Cardiac muscle cell (in vitro differentiated cells and primary cell): Measurements from ENCODE around the gene MIER2. TPM values are rescaled to one million over a fixed set of nuclear protein-coding genes. Genes with fewer than 3 reads are reported as not detected.
A peak's percentile ranks its signal among the peaks of the same experiment; 100 is the strongest.

Experiments
- DNase-seq, 2 donors: peaks; one replicate each; pipeline versions ENCODE4 v3.0.0 to v3.0.0-alpha.2; 2010 to 2017; ENCODE audit warnings: low read depth in 1 of 2, low spot score in 1 of 2
- H3K27ac ChIP-seq: fragments of 200-600 bp; sonication (generic); 2 replicates; pipeline ENCODE4 v1.5.1; 2016
- H3K27me3 ChIP-seq: fragments of 200-600 bp; sonication (generic); 2 replicates; pipeline ENCODE4 v1.6.0; 2016; ENCODE audit warnings: control low read depth
- H3K36me3 ChIP-seq: fragments of 200-600 bp; sonication (generic); 2 replicates; pipeline ENCODE4 v1.5.1; 2016; ENCODE audit warnings: control low read depth
- H3K4me1 ChIP-seq: fragments of 200-600 bp; sonication (generic); 2 replicates; pipeline ENCODE4 v1.8.1; 2017; ENCODE audit warnings: low read depth, mild to moderate bottlenecking, mixed run types
- H3K4me3 ChIP-seq: fragments of 200-600 bp; sonication (generic); 2 replicates; pipeline ENCODE4 v1.5.1; 2016; ENCODE audit warnings: mild to moderate bottlenecking
- H3K9me3 ChIP-seq: fragments of 200-600 bp; sonication (generic); 2 replicates; pipeline ENCODE4 v1.5.1; 2017; ENCODE audit warnings: low read depth, mild to moderate bottlenecking, control low read depth
- polyA plus RNA-seq: library from polyadenylated mRNA; unstranded; fragments of >200 nt; fragmentation: Nextera tagmentation; extraction: Ambion mirVana; gene quantifications from 2 replicates; pipeline ENCODE4 v1.2.1, GENCODE V29; 2016
- total RNA-seq: library from RNA; depleted of rRNA; stranded (reverse); fragments of >200 nt; gene quantifications from 2 replicates; pipeline ENCODE4 v1.2.3, GENCODE V29; 2016
- TF ChIP-seq, protein P1 (sequence below): IDR thresholded peaks from 2 replicates; pipeline ENCODE4 v1.5.1; 2012; ENCODE audit warnings: low read depth, mild to moderate bottlenecking, low read length

Gene MIER2
- total and polyA plus RNA-seq, 2 experiments from 2014 or later: 32.7 to 47.8 TPM

DNA sequence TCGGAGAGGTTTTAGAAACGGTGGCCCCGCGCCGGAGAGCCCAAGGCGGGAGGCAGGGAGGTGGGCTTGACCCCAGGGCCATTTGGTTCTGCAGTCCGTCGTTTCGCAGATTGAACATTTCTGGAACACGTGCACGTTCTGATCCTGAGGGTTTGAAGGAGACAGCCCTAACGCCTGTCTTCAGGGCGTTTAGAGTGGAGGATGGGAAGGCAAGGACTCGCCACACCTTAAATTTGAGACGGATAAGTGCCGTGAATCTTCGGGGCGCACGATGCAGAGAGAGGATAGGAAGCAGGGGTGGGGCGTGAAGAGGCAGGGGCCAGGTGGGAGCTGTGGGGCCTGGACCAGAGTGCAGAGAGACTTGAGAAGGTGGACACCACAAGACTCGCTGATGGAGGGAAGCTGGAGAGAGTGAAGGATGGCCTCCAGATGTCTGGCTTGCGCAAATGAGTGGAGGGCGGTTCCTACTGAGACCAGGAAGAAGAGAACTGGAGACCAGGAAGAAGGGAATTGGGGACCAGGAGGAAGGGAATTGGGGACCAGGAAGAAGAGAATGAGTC lies 804 bp upstream of the MIER2 start:
- Histone ChIP-seq H3K4me1 (peaks cover 7% of the 10 kb centered on the region), H3K27me3 (no peaks in the 10 kb centered on the region), H3K36me3 (no peaks in the 10 kb centered on the region), H3K27ac (no peak overlapping the region), H3K4me3 (peak overlapping the region; percentile 99), H3K9me3 (no peaks in the 10 kb centered on the region)
- TF ChIP-seq, protein P1, sequence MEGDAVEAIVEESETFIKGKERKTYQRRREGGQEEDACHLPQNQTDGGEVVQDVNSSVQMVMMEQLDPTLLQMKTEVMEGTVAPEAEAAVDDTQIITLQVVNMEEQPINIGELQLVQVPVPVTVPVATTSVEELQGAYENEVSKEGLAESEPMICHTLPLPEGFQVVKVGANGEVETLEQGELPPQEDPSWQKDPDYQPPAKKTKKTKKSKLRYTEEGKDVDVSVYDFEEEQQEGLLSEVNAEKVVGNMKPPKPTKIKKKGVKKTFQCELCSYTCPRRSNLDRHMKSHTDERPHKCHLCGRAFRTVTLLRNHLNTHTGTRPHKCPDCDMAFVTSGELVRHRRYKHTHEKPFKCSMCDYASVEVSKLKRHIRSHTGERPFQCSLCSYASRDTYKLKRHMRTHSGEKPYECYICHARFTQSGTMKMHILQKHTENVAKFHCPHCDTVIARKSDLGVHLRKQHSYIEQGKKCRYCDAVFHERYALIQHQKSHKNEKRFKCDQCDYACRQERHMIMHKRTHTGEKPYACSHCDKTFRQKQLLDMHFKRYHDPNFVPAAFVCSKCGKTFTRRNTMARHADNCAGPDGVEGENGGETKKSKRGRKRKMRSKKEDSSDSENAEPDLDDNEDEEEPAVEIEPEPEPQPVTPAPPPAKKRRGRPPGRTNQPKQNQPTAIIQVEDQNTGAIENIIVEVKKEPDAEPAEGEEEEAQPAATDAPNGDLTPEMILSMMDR: no peak
- DNase-seq: no peak

GRCh38 chr19:343941-344624 lies 513 bp downstream of the MIER2 start:
- Histone ChIP-seq H3K4me3 (peak overlapping the region; percentile 99), H3K27me3 (no peaks in the 10 kb centered on the region), H3K27ac (peak overlapping the region; percentile 66), H3K4me1 (peaks cover 7% of the 10 kb centered on the region), H3K36me3 (no peaks in the 10 kb centered on the region), H3K9me3 (no peaks in the 10 kb centered on the region)
- peak; percentile 19 to 53 for DNase-seq
- TF ChIP-seq, protein P1: no peak

GRCh38 chr19:343451-343931 lies 1.1 kb downstream of the MIER2 start:
- Histone ChIP-seq H3K27ac (no peak overlapping the region), H3K27me3 (no peaks in the 10 kb centered on the region), H3K4me1 (peaks cover 7% of the 10 kb centered on the region), H3K4me3 (peak overlapping the region; percentile 99), H3K9me3 (no peaks in the 10 kb centered on the region), H3K36me3 (no peaks in the 10 kb centered on the region)
- TF ChIP-seq, protein P1: no peak
- DNase-seq: peak in 1 of 2 donors; percentile 9

DNA sequence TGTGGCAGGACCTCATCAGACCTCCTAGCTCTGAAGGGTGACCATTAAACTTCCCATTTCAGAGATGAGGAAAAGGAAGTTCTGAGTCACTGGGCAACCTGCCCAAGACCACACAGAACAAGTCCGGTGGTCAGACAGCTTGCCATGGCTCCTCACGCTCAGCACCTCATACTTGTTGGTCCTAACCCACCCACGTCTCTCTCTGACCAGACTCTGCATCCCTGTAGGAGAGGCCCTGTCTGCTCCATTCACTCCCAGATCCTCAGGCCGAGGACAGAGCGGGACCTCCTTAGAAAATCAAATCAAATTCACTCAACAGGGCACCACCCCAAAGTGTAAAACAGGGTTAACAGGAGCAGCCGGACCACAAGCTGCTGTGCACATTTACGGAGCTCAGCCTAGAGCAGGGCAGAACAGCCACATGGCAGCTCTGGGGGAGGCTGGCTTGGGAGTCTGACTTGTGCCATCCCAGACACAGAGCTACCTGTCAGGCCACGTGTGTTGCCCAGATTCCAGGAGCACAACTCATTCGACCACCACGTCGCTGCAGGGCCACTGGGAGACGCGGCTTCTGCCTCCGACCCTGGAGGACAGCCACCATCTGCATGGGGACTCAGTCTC lies 1.7 kb downstream of the MIER2 start:
- Histone ChIP-seq H3K27ac (no peak overlapping the region), H3K27me3 (no peaks in the 10 kb centered on the region), H3K36me3 (no peaks in the 10 kb centered on the region), H3K9me3 (no peaks in the 10 kb centered on the region), H3K4me3 (peak overlapping the region; percentile 99), H3K4me1 (peaks cover 7% of the 10 kb centered on the region)
- TF ChIP-seq, protein P1: no peak
- peak in 1 of 2 donors; percentile 91 for DNase-seq

DNA sequence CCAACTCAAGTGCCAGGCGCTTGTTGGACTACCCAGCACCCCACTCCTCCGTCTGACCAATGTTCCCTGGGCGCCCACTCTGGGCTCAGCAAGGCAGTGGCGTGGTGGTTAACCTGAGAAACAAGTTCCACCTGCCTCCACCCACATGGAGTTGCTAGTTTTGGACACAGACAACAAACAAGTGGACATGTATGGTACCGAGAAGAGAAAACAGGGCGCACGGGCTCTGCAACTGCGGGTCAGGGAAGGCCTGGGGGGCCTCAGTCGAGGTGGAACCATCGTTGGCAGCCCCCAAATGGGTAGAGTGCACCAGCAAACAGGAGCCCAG lies 2.5 kb downstream of the MIER2 start:
- TF ChIP-seq, protein P1: no peak
- Histone ChIP-seq H3K27ac (no peak overlapping the region), H3K27me3 (no peaks in the 10 kb centered on the region), H3K36me3 (no peaks in the 10 kb centered on the region), H3K4me3 (no peak overlapping the region), H3K4me1 (peaks cover 7% of the 10 kb centered on the region), H3K9me3 (no peaks in the 10 kb centered on the region)
- DNase-seq: no peak
